ENCODE results near the gene APCDD1L. TPM values are rescaled to one million over a fixed set of nuclear protein-coding genes. Genes with fewer than 3 reads are reported as not detected.

The APCDD1L gene
- total and polyA plus RNA-seq, 4 donors, result 0.04 TPM; not detected in 3

GRCh38 chr20:58496429-58496769 lies 18.8 kb downstream of the APCDD1L start:
- no peak for DNase-seq (ENCODE audit: low spot score)
- TF ChIP-seq ZBTB33 (IDR thresholded peaks at IDR 0.05), result no peak
- TF ChIP-seq MAX (IDR thresholded peaks at IDR 0.05), result no peak
- no peak for TF ChIP-seq RXRA (IDR thresholded peaks at IDR 0.05)
- no peak for TF ChIP-seq RAD21 (IDR thresholded peaks at IDR 0.05)
- no peak for TF ChIP-seq HNF4G (IDR thresholded peaks at IDR 0.05)
- no peak for TF ChIP-seq JUND (IDR thresholded peaks at IDR 0.05)
- TF ChIP-seq YY1 (IDR thresholded peaks at IDR 0.05), result no peak
- TF ChIP-seq EGR1 (IDR thresholded peaks at IDR 0.05; ENCODE audit: low read depth in 2 of 2), result no peak
- no peak for TF ChIP-seq FOXA1 (IDR thresholded peaks at IDR 0.05)
- TF ChIP-seq SP1 (IDR thresholded peaks at IDR 0.05), result no peak
- TF ChIP-seq FOXA2 (IDR thresholded peaks at IDR 0.05), result no peak
- no peak for TF ChIP-seq TAF1 (conservative IDR thresholded peaks at IDR 0.05)
- WGBS, result 91% methylated on average over 6 of the region's 6 CpGs

DNA sequence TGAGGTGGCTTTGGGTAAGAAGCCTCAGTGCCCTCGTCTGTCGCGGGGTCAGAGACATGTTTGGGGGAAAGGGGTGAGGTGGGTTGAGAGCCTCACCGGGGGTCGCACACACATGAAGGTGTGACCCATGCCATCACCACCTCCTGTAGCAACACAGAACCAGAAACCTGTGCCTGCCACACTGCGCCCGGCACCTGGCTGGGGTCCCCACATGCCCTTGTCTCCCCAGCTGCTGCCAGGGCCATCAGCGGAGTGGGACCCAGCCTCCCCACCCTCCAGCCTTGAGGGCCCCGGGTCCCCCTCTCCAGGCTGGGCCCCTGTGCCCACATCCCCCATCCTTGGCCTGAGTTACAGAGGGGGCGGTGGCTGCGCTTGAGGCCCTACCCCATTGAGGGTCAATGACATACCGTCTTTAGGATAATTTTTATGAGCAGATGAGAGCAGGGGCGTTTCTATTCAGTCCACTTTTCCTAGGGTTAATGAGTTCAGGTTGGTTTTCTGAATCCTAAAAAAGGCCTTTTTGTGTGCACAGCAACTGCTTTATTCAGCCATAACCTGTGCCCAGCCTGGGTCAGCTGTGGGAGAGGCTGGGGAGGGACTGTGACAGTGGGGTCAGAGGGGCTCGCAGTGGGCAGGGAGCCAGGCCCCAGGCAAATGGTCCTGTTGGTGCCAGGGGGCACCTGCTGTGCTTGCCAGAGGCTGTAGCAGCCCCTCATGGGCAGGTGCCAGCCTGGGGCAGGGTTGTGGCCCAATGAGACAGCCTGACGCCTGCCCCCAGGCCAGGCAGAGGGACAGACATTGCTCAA lies 19.4 kb downstream of the APCDD1L start:
- WGBS, result 93% methylated on average over 15 of the region's 15 CpGs
- H3K4me3 ChIP-seq (ENCODE audit: low read depth in 1 of 3, low read length in 3 of 3), result no peak overlapping the region
- no peak overlapping the region for H3K9ac ChIP-seq (ENCODE audit: low read depth in 1 of 2, low read length in 2 of 2)
- DNase-seq (ENCODE audit: low spot score), result no peak
- H3K4me1 ChIP-seq (ENCODE audit: control insufficient read depth in 4 of 4, insufficient read depth in 4 of 4, low read length in 3 of 4), result no peaks in the 10 kb centered on the region
- peaks cover 0 to 4% (median 0%) of the 10 kb centered on the region in 4 donors for H3K9me3 ChIP-seq (ENCODE audit: control insufficient read depth in 4 of 4, low read length in 3 of 4)
- TF ChIP-seq, protein P1, sequence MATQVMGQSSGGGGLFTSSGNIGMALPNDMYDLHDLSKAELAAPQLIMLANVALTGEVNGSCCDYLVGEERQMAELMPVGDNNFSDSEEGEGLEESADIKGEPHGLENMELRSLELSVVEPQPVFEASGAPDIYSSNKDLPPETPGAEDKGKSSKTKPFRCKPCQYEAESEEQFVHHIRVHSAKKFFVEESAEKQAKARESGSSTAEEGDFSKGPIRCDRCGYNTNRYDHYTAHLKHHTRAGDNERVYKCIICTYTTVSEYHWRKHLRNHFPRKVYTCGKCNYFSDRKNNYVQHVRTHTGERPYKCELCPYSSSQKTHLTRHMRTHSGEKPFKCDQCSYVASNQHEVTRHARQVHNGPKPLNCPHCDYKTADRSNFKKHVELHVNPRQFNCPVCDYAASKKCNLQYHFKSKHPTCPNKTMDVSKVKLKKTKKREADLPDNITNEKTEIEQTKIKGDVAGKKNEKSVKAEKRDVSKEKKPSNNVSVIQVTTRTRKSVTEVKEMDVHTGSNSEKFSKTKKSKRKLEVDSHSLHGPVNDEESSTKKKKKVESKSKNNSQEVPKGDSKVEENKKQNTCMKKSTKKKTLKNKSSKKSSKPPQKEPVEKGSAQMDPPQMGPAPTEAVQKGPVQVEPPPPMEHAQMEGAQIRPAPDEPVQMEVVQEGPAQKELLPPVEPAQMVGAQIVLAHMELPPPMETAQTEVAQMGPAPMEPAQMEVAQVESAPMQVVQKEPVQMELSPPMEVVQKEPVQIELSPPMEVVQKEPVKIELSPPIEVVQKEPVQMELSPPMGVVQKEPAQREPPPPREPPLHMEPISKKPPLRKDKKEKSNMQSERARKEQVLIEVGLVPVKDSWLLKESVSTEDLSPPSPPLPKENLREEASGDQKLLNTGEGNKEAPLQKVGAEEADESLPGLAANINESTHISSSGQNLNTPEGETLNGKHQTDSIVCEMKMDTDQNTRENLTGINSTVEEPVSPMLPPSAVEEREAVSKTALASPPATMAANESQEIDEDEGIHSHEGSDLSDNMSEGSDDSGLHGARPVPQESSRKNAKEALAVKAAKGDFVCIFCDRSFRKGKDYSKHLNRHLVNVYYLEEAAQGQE (IDR thresholded peaks at IDR 0.05), result no peak
- TF ChIP-seq RAD21 (IDR thresholded peaks at IDR 0.05), result no peak
- no peak for TF ChIP-seq MAX (IDR thresholded peaks at IDR 0.05)
- no peak for TF ChIP-seq ZBTB33 (IDR thresholded peaks at IDR 0.05)
- no peak for TF ChIP-seq TAF1 (conservative IDR thresholded peaks at IDR 0.05)
- TF ChIP-seq CTCF (IDR thresholded peaks at IDR 0.05; ENCODE audit: low read depth, low read length, missing input control), result no peak
- no peak for TF ChIP-seq FOXA1 (IDR thresholded peaks at IDR 0.05)
- no peak for TF ChIP-seq YY1 (IDR thresholded peaks at IDR 0.05)
- TF ChIP-seq EGR1 (IDR thresholded peaks at IDR 0.05; ENCODE audit: low read depth in 2 of 2), result no peak
- no peak for TF ChIP-seq JUND (IDR thresholded peaks at IDR 0.05)
- no peak for TF ChIP-seq GABPA (IDR thresholded peaks at IDR 0.05 in 1 of 2, conservative IDR thresholded peaks at IDR 0.05 in 1 of 2)
- no peak for TF ChIP-seq FOXA2 (IDR thresholded peaks at IDR 0.05)
- no peak for TF ChIP-seq HNF4G (IDR thresholded peaks at IDR 0.05)
- TF ChIP-seq HNF4A (conservative IDR thresholded peaks at IDR 0.05), result no peak
- TF ChIP-seq, protein P2, sequence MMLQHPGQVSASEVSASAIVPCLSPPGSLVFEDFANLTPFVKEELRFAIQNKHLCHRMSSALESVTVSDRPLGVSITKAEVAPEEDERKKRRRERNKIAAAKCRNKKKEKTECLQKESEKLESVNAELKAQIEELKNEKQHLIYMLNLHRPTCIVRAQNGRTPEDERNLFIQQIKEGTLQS (IDR thresholded peaks at IDR 0.05), result no peak
- TF ChIP-seq NR2F2 (IDR thresholded peaks at IDR 0.05), result no peak
- no peak for TF ChIP-seq SP1 (IDR thresholded peaks at IDR 0.05)
- TF ChIP-seq RXRA (IDR thresholded peaks at IDR 0.05), result no peak
- no peaks in the 10 kb centered on the region for H3K36me3 ChIP-seq (ENCODE audit: control insufficient read depth in 4 of 4, insufficient read depth in 3 of 4, low read depth in 1 of 4, low read length in 3 of 4)
- no peaks in the 10 kb centered on the region for H3K27me3 ChIP-seq (ENCODE audit: control insufficient read depth in 4 of 4, insufficient read depth in 4 of 4, low read length in 3 of 4)
- no peak overlapping the region for H3K27ac ChIP-seq (ENCODE audit: low read depth in 1 of 2, low read length in 2 of 2)

More at GRCh38 chr20:58496429-58496769, 18.8 kb downstream of the APCDD1L start:
- Histone ChIP-seq H3K4me1 (ENCODE audit: control insufficient read depth in 4 of 4, insufficient read depth in 4 of 4, low read length in 3 of 4) (no peaks in the 10 kb centered on the region), H3K4me3 (ENCODE audit: low read depth in 1 of 3, low read length in 3 of 3) (no peak overlapping the region), H3K9ac (ENCODE audit: low read depth in 1 of 2, low read length in 2 of 2) (no peak overlapping the region), H3K9me3 (ENCODE audit: control insufficient read depth in 4 of 4, low read length in 3 of 4) (peaks cover 0 to 6% (median under 1%) of the 10 kb centered on the region in 4 donors), H3K27ac (ENCODE audit: low read depth in 1 of 2, low read length in 2 of 2) (no peak overlapping the region), H3K27me3 (ENCODE audit: control insufficient read depth in 4 of 4, insufficient read depth in 4 of 4, low read length in 3 of 4) (no peaks in the 10 kb centered on the region), H3K36me3 (ENCODE audit: control insufficient read depth in 4 of 4, insufficient read depth in 3 of 4, low read depth in 1 of 4, low read length in 3 of 4) (no peaks in the 10 kb centered on the region)
